AG08395 (cell line): ENCODE measurements around the gene LRRC27.
"Not testable (repeated sequence)": the region's sequence is repeated elsewhere in the genome, so short reads cannot be mapped to it uniquely, and the experiment has no call there.

Source experiments
- DNase-seq: peaks from one replicate; pipeline ENCODE4 v3.0.0; 2012; ENCODE audit warnings: mixed read lengths, low spot score

The LRRC27 gene

GRCh38 chr10:132374612-132375011 lies 42.6 kb downstream of the LRRC27 start:
- no peak for DNase-seq

- DNase-seq: no peak
Measured at GRCh38 chr10:132375116-132375794, 43.3 kb downstream of the LRRC27 start.

GRCh38 chr10:132375795-132376297 lies 43.9 kb downstream of the LRRC27 start:
- no peak for DNase-seq

- no peak for DNase-seq
Measured at GRCh38 chr10:132376394-132376851, 44.4 kb downstream of the LRRC27 start.

GRCh38 chr10:132377326-132377725 lies 45.3 kb downstream of the LRRC27 start:
- DNase-seq: no peak

GRCh38 chr10:132379026-132379425 lies 47.0 kb downstream of the LRRC27 start:
- not testable (repeated sequence) for DNase-seq

GRCh38 chr10:132380986-132381385 lies 49.0 kb downstream of the LRRC27 start:
- DNase-seq: not testable (repeated sequence)

GRCh38 chr10:132381741-132382140 lies 49.7 kb downstream of the LRRC27 start:
- no peak for DNase-seq

- peak; percentile 90 for DNase-seq
Measured at GRCh38 chr10:132382231-132382922, 50.4 kb downstream of the LRRC27 start.

- DNase-seq: no peak
Measured at GRCh38 chr10:132383101-132383500, 51.1 kb downstream of the LRRC27 start.

GRCh38 chr10:132383751-132384196 lies 51.8 kb downstream of the LRRC27 start:
- DNase-seq: no peak

- DNase-seq: no peak
Measured at GRCh38 chr10:132384618-132385388, 52.8 kb downstream of the LRRC27 start.

GRCh38 chr10:132385389-132385667 lies 53.3 kb downstream of the LRRC27 start:
- DNase-seq: no peak

GRCh38 chr10:132385721-132386418 lies 53.9 kb downstream of the LRRC27 start:
- no peak for DNase-seq

- DNase-seq: no peak
Measured at GRCh38 chr10:132386419-132386831, 54.4 kb downstream of the LRRC27 start.

GRCh38 chr10:132386896-132387295 lies 54.9 kb downstream of the LRRC27 start:
- not testable (repeated sequence) for DNase-seq

GRCh38 chr10:132387764-132388210 lies 55.8 kb downstream of the LRRC27 start:
- peak; percentile 92 for DNase-seq

GRCh38 chr10:132388891-132389432 lies 57.0 kb downstream of the LRRC27 start:
- no peak for DNase-seq

- no peak for DNase-seq
Measured at GRCh38 chr10:132389433-132390169, 57.6 kb downstream of the LRRC27 start.

GRCh38 chr10:132390170-132390920 lies 58.4 kb downstream of the LRRC27 start:
- DNase-seq: peak; percentile 46
